Mesenchymal stem cell (in vitro differentiated cells and primary cell): ENCODE measurements around the gene TESPA1.

Source experiments
- DNase-seq: peaks from one replicate; pipeline ENCODE4 v3.0.0-alpha.2; 2013
- H2AFZ ChIP-seq: one replicate; pipeline ENCODE4 v1.6.1; 2013; ENCODE audit warnings: low read depth, mild to moderate bottlenecking, control low read depth, inconsistent platforms, low read length, moderate library complexity
- H2AK5ac ChIP-seq: 2 replicates; pipeline ENCODE4 v1.6.1; 2013; ENCODE audit warnings: low read length, moderate library complexity, mild to moderate bottlenecking, inconsistent platforms; ENCODE audit not compliant: severe bottlenecking
- H2BK120ac ChIP-seq: one replicate; pipeline ENCODE4 v1.6.1; 2013; ENCODE audit warnings: low read depth, mild to moderate bottlenecking, inconsistent platforms, low read length, moderate library complexity
- H2BK12ac ChIP-seq, 2 experiments: one replicate each; pipeline ENCODE4 v1.6.1; 2013; ENCODE audit warnings: inconsistent platforms in 2 of 2, low read length in 2 of 2, mild to moderate bottlenecking in 2 of 2, moderate library complexity in 2 of 2, control low read depth in 1 of 2
- H2BK15ac ChIP-seq: one replicate; pipeline ENCODE4 v1.6.1; 2013; ENCODE audit warnings: mild to moderate bottlenecking, low read depth, inconsistent platforms; ENCODE audit not compliant: poor library complexity, severe bottlenecking
- H2BK5ac ChIP-seq: 2 replicates; pipeline ENCODE4 v1.6.1; 2013; ENCODE audit warnings: low read depth, mild to moderate bottlenecking, low read length, control low read depth, inconsistent platforms; ENCODE audit not compliant: poor library complexity, severe bottlenecking
- H3K14ac ChIP-seq, 2 experiments: one replicate each; pipeline ENCODE4 v1.6.1; 2013; ENCODE audit warnings: inconsistent platforms in 2 of 2, low read length in 2 of 2, control low read depth in 1 of 2, mild to moderate bottlenecking in 1 of 2, moderate library complexity in 1 of 2
- H3K18ac ChIP-seq, 2 experiments: one replicate each; pipeline ENCODE4 v1.6.1; 2013; ENCODE audit warnings: inconsistent platforms in 2 of 2, low read length in 2 of 2, control low read depth in 1 of 2, low read depth in 1 of 2, mild to moderate bottlenecking in 1 of 2
- H3K23ac ChIP-seq, 2 experiments: one replicate each; pipeline ENCODE4 v1.6.1; 2013; ENCODE audit warnings: inconsistent platforms in 2 of 2, low read length in 2 of 2, mild to moderate bottlenecking in 2 of 2, moderate library complexity in 2 of 2, control low read depth in 1 of 2
- H3K27ac ChIP-seq: 2 replicates; pipeline ENCODE4 v1.5.1; 2013; ENCODE audit warnings: mild to moderate bottlenecking, moderate library complexity, low read length, control low read depth, inconsistent platforms; ENCODE audit not compliant: poor library complexity, severe bottlenecking
- H3K27me3 ChIP-seq, 2 experiments: 2 replicates each; pipeline versions ENCODE4 v1.6.1 to v1.7.0; 2013; ENCODE audit warnings: low read length in 2 of 2, mild to moderate bottlenecking in 2 of 2, moderate library complexity in 2 of 2, control low read depth in 1 of 2, inconsistent platforms in 1 of 2; ENCODE audit not compliant: control insufficient read depth in 1 of 2, insufficient read depth in 1 of 2
- H3K36me3 ChIP-seq, 2 experiments: 2 replicates each; pipeline versions ENCODE4 v1.6.1 to v1.7.0; 2013; ENCODE audit warnings: low read length in 2 of 2, control low read depth in 1 of 2, inconsistent platforms in 1 of 2, low read depth in 1 of 2, mild to moderate bottlenecking in 1 of 2; ENCODE audit not compliant: insufficient read depth in 2 of 2, control insufficient read depth in 1 of 2
- H3K4ac ChIP-seq, 2 experiments: one replicate each; pipeline ENCODE4 v1.6.1; 2013; ENCODE audit warnings: inconsistent platforms in 2 of 2, low read length in 2 of 2, mild to moderate bottlenecking in 2 of 2, moderate library complexity in 2 of 2, control low read depth in 1 of 2, low read depth in 1 of 2
- H3K4me1 ChIP-seq: 2 replicates; pipeline ENCODE4 v1.6.1; 2013; ENCODE audit warnings: low read depth, low read length, control low read depth; ENCODE audit not compliant: control insufficient read depth, insufficient read depth
- H3K4me2 ChIP-seq: 2 replicates; pipeline ENCODE4 v1.6.1; 2013; ENCODE audit warnings: low read length, mild to moderate bottlenecking, inconsistent platforms; ENCODE audit not compliant: poor library complexity, severe bottlenecking
- H3K4me3 ChIP-seq, 2 experiments: 2 replicates each; pipeline versions ENCODE4 v1.5.1 to v1.7.0; 2013; ENCODE audit warnings: low read length in 2 of 2, mild to moderate bottlenecking in 2 of 2, control low read depth in 1 of 2, low read depth in 1 of 2; ENCODE audit not compliant: insufficient read depth in 1 of 2
- H3K79me1 ChIP-seq: replicated peaks from 2 replicates; pipeline ENCODE4 v1.6.1; 2013; ENCODE audit warnings: mild to moderate bottlenecking, control low read depth, low read length, inconsistent platforms; ENCODE audit not compliant: poor library complexity, severe bottlenecking
- H3K9ac ChIP-seq: 2 replicates; pipeline ENCODE4 v1.7.0; 2013; ENCODE audit warnings: mild to moderate bottlenecking, low read length, moderate library complexity
- H3K9me3 ChIP-seq: 2 replicates; pipeline ENCODE4 v1.7.0; 2013; ENCODE audit warnings: mild to moderate bottlenecking, low read length; ENCODE audit not compliant: control insufficient read depth
- H4K8ac ChIP-seq: one replicate; pipeline ENCODE4 v1.6.1; 2013; ENCODE audit warnings: inconsistent platforms, mild to moderate bottlenecking, low read length, moderate library complexity
- H4K91ac ChIP-seq: one replicate; pipeline ENCODE4 v1.6.1; 2013; ENCODE audit warnings: mild to moderate bottlenecking, low read length, inconsistent platforms
- WGBS: methylation state at CpG from one replicate; pipeline ENCODE4 v1.1.7; 2013; ENCODE audit warnings: mixed read lengths; 5-methylcytosine and 5-hydroxymethylcytosine counted together

TESPA1 gene

GRCh38 chr12:55019784-55020183, 35.2 kb upstream of the TESPA1 start, which contains the start of gene NEUROD4:
Gene NEUROD4 (plus strand): TSS chr12:55019974. CDS start chr12:55026440, 6,466 bp downstream.
- no peak within 1 kb of the TSS for H2AFZ ChIP-seq
- no peaks in the 10 kb centered on the region for H3K79me1 ChIP-seq
- no peak within 1 kb of the TSS for H3K18ac ChIP-seq
- no peak within 1 kb of the TSS for H2BK15ac ChIP-seq
- no peak within 1 kb of the TSS for H4K8ac ChIP-seq
- H2BK120ac ChIP-seq = no peak within 1 kb of the TSS
- DNase-seq = peak; percentile 60
- H3K4me3 ChIP-seq = no peak within 1 kb of the TSS
- no peak within 1 kb of the TSS for H3K23ac ChIP-seq
- H3K4ac ChIP-seq = no peak within 1 kb of the TSS
- no peak within 1 kb of the TSS for H2BK5ac ChIP-seq
- WGBS = 6% methylated on average over 13 of the region's 13 CpGs
- peaks cover 8 to 38% of the 10 kb centered on the region in 2 experiments for H3K27me3 ChIP-seq
- no peak within 1 kb of the TSS for H2BK12ac ChIP-seq
- no peak within 1 kb of the TSS for H2AK5ac ChIP-seq
- H3K14ac ChIP-seq = no peak within 1 kb of the TSS
- H3K36me3 ChIP-seq = no peaks in the 10 kb centered on the region
- H3K4me2 ChIP-seq = no peak within 1 kb of the TSS
- no peaks in the 10 kb centered on the region for H3K4me1 ChIP-seq
- no peaks in the 10 kb centered on the region for H3K9me3 ChIP-seq
- no peak within 1 kb of the TSS for H4K91ac ChIP-seq
- no peak within 1 kb of the TSS for H3K27ac ChIP-seq
- no peak within 1 kb of the TSS for H3K9ac ChIP-seq

- no peak overlapping the region for H3K4me2 ChIP-seq
- no peak overlapping the region for H2AK5ac ChIP-seq
- no peak overlapping the region for H3K4me3 ChIP-seq
- H2AFZ ChIP-seq = no peak overlapping the region
- H2BK120ac ChIP-seq = no peak overlapping the region
- H3K4ac ChIP-seq = no peak overlapping the region
- no peak overlapping the region for H2BK15ac ChIP-seq
- no peak overlapping the region for H3K18ac ChIP-seq
- H3K23ac ChIP-seq = no peak overlapping the region
- DNase-seq = no peak
- H2BK5ac ChIP-seq = no peak overlapping the region
- no peaks in the 10 kb centered on the region for H3K9me3 ChIP-seq
- no peak overlapping the region for H3K9ac ChIP-seq
- WGBS = 79% methylated on average over 3 of the region's 3 CpGs
- peaks cover 8 to 29% of the 10 kb centered on the region in 2 experiments for H3K27me3 ChIP-seq
- no peak overlapping the region for H4K91ac ChIP-seq
- H3K14ac ChIP-seq = no peak overlapping the region
- H3K36me3 ChIP-seq = no peaks in the 10 kb centered on the region
- no peak overlapping the region for H3K27ac ChIP-seq
- no peak overlapping the region for H2BK12ac ChIP-seq
- H3K4me1 ChIP-seq = no peaks in the 10 kb centered on the region
- H3K79me1 ChIP-seq = no peaks in the 10 kb centered on the region
- no peak overlapping the region for H4K8ac ChIP-seq
Measured at GRCh38 chr12:55017416-55017925, 32.9 kb upstream of the TESPA1 start.

GRCh38 chr12:55008944-55009585, 24.5 kb upstream of the TESPA1 start:
- no peak overlapping the region for H4K8ac ChIP-seq
- no peak overlapping the region for H3K14ac ChIP-seq
- 57% methylated on average over 6 of the region's 6 CpGs for WGBS
- no peak overlapping the region for H2BK12ac ChIP-seq
- no peak for DNase-seq
- H3K4me3 ChIP-seq = no peak overlapping the region
- no peak overlapping the region for H2BK120ac ChIP-seq
- no peaks in the 10 kb centered on the region for H3K4me1 ChIP-seq
- H3K9me3 ChIP-seq = no peaks in the 10 kb centered on the region
- no peaks in the 10 kb centered on the region for H3K79me1 ChIP-seq
- no peak overlapping the region for H3K18ac ChIP-seq
- H4K91ac ChIP-seq = no peak overlapping the region
- H3K27me3 ChIP-seq = peaks cover 8 to 10% of the 10 kb centered on the region in 2 experiments
- no peak overlapping the region for H3K4me2 ChIP-seq
- no peak overlapping the region for H2BK5ac ChIP-seq
- no peak overlapping the region for H2AFZ ChIP-seq
- H3K9ac ChIP-seq = no peak overlapping the region
- H2AK5ac ChIP-seq = no peak overlapping the region
- no peak overlapping the region for H3K4ac ChIP-seq
- no peak overlapping the region for H2BK15ac ChIP-seq
- no peak overlapping the region for H3K27ac ChIP-seq
- no peaks in the 10 kb centered on the region for H3K36me3 ChIP-seq
- no peak overlapping the region for H3K23ac ChIP-seq

GRCh38 chr12:55002355-55002754, 17.8 kb upstream of the TESPA1 start:
- Histone ChIP-seq H2BK12ac (no peak overlapping the region), H2BK120ac (no peak overlapping the region), H3K9me3 (no peaks in the 10 kb centered on the region), H3K14ac (no peak overlapping the region), H4K91ac (no peak overlapping the region), H3K9ac (no peak overlapping the region), H3K23ac (no peak overlapping the region), H3K4me3 (no peak overlapping the region), H3K4me1 (no peaks in the 10 kb centered on the region), H2BK5ac (no peak overlapping the region), H3K4ac (no peak overlapping the region), H3K18ac (no peak overlapping the region), H3K27ac (no peak overlapping the region), H3K36me3 (no peaks in the 10 kb centered on the region), H4K8ac (no peak overlapping the region), H3K4me2 (no peak overlapping the region), H2BK15ac (no peak overlapping the region), H3K27me3 (peaks cover 16 to 44% of the 10 kb centered on the region in 2 experiments), H3K79me1 (no peaks in the 10 kb centered on the region), H2AFZ (no peak overlapping the region), H2AK5ac (no peak overlapping the region)
- DNase-seq = no peak
- 67% methylated on average over 2 of the region's 2 CpGs for WGBS
